ENCODE results near the gene XIRP2.
"Not testable (repeated sequence)": the region's sequence is repeated elsewhere in the genome, so short reads cannot be mapped to it uniquely, and the experiment has no call there.

The XIRP2 gene

DNA sequence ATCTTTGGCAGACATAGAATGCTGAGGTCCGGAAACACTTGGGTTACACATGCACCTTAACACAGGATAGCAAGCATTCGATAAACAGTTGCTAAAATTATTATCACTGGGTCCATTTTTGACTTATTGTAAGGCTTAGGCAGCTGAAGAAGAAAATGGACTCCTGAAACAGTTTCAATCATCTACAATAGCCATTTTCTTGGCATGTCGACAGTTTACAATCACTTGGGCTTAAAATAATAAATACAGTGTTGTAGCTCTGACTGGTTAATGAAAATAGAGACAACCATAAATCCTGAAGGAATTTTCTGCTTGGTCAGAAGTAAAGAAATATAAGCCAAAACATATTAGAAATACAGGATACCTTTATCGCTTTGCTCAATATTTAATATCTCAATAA, 169.2 kb downstream of the XIRP2 start:
- FAIRE-seq = no peak

DNA sequence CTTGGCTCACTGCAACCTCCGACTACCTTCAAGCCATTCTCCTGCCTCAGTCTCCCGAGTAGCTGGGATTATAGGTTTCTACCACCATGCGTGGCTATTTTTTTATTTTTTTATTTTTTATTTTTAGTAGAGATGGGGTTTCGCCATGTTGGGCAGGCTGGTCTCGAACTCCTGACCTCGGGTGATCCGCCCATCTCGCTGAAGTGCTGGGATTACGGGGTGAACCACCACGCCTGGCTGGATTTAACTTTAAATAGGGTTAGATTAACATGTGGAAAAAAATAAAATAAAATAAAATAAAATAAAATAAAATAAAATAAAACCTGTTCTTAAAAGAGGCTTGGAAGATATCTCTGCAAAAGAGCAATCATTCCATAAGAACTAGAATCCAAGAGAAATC, 170.9 kb downstream of the XIRP2 start:
- no peak for FAIRE-seq

DNA sequence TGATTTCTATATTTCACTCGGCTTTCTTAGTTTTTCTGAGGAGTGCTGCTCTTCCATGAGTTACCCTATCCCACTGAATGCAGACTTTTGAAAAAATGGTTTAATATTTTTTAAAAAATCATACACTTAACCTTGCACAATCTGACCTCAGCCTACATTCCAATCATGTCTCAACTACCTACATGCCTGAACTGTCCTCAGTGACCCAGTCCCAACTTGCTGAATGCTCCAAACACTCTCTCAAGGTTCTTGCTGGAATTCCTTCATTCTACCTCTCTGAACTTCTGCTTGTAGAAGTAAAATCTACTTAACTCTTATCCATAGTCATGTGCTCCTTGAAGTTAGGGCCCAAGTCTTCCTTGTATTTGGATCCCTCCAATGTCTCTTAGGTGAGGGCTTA, 181.6 kb downstream of the XIRP2 start:
- no peak for FAIRE-seq

DNA sequence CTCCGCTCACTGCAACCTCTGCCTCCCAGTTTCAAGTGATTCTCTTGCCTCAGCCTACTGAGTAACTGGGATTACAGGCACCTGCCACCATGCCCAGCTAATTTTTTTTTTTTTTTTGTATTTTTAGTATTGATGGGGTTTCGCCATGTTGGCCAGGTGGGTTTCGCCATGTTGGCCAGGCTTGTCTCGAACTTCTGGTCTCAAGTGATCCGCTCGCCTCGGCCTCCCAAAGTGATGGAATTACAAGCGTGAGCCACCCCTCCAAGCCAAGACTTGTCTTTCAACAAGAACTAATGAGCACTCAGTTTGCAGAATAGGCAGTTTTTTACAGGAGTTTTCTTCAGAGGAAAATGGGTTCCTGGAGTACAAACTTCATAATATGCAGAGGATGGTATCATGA, 187.4 kb downstream of the XIRP2 start:
- FAIRE-seq = not testable (repeated sequence)

DNA sequence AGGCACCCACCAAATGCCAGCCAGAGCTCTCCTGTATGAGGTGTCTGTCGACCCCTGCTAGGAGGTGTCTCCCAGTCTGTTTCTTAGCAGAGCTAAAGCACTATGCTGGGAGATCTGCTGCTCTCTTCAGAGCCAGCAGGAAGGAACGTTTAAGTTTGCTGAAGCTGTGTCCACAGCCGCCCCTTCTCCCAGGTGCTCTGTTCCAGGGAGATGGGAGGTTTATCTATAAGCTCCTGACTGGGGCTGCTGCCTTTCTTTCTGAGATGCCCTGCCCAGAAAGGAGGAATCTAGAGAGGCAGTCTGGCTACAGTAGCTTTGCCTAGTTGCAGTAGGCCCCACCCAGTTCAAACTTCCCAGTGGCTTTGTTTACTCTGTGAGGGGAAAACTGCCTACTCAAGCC, 210.7 kb downstream of the XIRP2 start:
- FAIRE-seq = not testable (repeated sequence)

DNA sequence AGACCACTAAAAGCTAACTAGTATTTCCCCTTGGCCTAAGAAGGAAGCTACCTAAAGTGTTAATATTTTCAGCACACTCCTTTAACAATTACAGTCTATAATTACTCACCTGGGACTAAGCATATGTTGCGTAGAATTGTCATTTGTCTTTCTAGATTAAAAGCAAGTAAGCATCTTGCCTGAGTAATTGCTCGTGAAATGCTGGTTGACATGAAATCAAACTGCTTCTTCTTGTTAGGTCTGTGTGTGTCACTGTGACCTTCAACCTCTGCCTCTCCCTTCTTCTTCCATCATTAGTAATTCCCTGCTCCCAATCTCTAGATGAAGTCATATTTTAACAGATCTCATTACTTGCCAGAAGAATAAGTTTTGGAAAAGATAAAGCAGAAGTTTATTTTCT, 212.2 kb downstream of the XIRP2 start:
- no peak for FAIRE-seq

DNA sequence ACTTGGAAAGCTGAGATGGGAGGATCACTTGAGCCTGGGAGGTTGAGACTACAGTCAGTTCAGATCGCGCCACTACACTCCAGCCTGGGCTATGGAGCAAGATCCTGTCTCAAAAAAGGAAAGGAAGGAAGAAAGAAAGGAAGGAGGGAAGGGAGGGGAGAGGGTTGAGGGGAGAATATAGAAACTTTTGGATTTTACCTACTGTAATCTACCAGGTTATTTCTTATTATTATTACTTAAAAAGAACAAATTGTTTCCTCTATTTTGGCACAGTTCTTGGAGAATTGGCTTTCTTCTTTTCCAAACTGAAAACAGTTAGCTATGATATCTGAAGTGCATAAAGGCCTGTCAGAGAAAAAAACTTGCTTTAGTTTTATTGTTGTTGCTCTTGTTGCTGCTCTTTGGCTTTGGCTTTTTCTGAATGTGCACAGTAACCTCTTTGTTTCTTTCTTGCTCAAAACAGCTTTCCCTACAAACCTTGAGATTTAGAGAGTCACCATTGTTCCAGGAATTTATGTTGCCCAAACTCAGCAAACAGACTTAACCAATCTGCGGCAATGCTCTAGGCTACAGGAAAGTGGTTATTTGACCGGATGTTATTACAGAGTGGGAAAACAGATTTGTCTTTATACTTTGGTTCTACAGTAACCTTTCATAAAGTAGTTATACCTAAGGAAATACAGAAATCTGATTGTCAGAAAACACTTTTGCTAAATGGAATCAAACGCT, 214.9 kb downstream of the XIRP2 start:
- FAIRE-seq = no peak

DNA sequence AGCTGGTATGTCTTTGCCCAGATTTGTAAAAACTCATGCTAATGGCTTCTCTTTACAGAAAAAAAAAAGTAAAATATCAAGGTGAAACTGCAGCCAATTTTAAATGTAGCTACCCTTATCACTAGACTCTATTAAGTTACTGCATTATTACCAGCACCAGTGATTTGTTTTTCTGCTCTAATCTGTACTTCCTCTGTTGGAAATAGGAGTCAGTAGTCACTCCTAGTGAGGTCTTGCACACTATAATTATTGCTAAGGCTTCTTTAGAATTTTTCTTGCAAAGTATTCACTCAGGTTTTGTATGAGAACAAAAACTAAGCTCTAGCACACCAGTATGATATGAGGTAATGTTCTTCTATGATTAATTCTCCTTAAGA, 215.5 kb downstream of the XIRP2 start:
- no peak for FAIRE-seq

DNA sequence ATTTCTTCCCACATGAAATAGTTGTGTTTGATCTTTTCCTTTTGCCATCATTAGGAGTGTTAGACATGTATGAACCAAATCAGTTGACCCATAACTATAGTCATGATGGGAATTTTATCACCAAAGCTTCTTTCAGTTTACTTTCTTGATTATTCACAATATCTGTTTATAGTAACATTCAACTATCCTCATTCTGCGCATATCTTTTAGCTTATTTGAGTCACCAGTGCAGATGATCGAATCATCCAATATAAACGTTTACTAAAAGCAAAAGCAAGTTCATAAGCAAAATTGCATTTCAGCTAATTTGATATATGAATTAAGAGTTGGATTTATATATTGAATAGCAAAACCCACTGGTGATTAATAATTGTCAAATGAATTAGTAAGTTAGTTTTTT, 216.4 kb downstream of the XIRP2 start:
- no peak for FAIRE-seq

DNA sequence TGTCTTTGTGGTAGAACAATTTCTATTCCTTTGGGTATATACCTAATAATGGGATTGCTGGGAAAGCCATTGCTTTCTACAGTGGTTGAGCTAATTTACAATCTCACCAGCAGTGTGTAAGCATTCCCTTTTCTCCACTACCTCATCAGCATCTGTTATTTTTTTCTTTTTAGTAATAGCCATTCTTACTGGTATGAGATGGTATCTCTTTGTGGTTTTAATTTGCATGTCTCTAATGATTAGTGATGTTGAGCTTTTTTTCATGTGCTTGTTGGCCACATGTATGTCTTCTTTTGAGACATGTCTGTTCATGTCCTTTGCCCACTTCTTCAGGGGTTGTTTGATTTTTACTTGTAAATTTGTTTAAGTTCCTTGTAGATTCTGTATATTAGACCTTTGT, 221.4 kb downstream of the XIRP2 start:
- FAIRE-seq = not testable (repeated sequence)

DNA sequence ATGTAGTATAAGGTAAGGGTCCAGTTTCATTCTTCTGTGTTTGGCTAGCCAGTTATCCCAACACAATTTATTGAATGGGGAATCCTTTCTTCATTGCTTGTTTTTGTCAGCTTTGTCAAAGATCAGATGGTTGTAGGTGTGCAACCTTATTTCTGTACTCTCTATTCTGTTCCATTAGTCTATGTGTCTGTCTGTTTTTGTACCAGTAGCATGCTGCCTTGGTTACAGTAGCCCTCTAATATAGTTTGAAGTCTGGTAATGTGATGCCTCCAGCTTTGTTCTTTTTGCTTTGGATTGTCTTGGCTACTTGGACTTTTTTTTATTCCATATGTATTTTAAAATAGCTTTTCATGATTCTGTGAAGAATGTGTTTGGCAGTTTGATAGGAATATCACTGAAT, 222.1 kb downstream of the XIRP2 start:
- FAIRE-seq = no peak

DNA sequence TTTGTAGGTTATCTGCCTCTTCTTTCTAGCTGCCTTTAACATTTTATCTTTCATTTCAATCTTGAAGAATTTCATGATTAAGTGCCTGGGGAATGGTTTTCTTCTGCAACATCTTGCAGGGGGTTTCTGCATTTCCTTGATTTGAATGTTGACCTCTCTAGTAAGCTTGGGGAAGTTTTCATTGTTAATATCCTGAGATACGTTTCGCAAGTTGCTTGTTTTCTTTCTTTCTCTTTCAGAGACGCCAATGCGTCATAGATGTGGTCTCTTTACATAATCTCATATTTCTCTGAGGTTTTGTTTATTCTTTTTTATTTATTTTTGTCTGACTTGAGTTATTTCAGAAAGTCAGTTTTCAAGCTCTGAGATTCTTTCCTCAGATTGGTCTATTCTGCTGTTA, 225.7 kb downstream of the XIRP2 start:
- no peak for FAIRE-seq

DNA sequence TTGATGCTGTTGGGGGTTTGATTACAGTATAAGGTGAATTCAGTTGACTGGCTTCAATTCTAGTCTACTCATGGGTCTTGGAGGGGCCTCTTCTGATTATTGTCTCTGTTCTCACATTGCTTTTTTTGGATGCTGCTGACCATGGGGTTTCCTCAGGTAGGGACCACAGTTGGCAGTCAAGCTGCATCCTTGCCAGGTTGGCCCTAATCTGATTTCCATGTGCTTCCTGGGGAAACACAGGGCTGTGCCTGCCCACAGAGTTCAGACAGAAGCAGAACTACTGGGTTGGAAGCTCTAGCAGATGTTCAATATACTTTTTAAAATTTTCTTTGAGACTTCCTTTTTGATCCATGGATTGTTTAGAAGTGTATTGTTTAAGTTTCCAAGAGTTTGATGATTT, 227.3 kb downstream of the XIRP2 start:
- FAIRE-seq = no peak

DNA sequence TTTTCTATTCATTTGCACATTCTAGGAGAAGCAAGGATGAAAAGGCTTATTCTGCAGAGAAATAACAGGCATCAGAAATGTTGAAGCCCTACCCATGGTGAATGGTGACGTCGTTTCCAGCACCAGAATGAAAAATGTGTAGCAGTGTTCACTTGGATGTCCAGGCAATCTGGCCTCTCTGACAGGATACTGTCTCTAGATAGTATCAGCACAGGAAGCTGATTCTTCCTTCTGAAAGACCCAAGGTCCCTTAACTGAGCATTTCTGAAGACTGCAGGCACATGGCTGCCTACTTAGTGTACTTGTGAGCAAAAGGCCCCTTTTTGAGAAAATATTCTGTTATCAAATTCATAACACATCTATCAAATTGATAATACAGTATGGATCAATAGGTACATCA, 234.1 kb downstream of the XIRP2 start:
- no peak for FAIRE-seq

DNA sequence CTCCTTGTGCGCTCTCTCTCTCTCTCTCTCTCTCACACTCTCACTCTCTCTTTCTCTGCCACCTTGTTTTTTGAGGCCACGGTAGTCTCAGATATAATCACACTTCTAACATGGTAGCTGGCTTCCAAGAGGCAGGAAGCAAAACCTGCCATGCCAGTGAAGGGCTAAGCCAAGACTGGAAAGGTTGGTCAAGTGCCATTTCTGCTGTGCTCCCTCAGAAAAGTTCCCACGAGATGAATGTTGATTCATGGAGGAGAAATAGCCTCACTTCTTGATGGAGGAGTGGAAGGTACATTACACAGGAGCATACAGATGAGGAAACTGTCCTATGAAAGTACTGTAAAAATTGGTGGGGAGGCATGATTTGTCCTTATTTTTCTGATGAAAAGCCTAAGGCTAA, 237.9 kb downstream of the XIRP2 start:
- no peak for FAIRE-seq

DNA sequence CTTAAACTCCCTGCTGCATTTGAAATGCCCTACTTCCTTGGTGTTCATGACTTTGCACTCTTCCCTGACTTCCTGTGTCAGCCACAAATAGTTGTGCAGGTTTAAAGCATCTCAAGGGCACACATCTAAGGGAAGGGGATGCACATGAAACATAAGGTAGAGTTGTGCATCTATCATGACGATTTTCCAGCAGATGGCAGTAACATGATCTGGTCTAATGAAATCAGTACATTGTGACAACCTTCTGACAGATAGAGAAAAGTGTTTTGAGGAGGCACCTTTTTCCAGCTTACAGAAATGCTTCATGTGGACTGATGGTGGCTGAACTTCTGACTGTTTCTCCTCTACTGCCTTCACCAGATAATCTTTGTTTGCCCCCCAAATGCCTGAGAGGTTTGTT, 238.9 kb downstream of the XIRP2 start:
- FAIRE-seq = no peak

DNA sequence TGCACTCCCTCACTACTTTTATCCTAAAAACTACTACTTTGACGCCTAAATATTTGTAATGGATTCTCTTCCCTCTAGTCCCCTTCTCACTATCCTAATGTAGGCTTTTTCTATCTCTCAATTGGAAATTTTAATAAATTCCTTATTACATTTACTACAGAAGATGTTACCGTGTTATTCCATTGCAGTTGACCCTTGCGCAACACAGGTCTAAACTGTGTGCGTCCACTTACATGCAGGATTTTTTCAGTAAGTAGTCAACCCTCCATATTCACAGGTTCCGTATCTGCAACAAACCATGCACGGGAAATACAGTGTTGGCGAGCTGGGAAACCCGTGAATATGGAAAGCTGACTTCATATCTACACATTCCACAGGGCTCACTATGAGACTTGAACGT, 239.8 kb downstream of the XIRP2 start:
- no peak for FAIRE-seq

DNA sequence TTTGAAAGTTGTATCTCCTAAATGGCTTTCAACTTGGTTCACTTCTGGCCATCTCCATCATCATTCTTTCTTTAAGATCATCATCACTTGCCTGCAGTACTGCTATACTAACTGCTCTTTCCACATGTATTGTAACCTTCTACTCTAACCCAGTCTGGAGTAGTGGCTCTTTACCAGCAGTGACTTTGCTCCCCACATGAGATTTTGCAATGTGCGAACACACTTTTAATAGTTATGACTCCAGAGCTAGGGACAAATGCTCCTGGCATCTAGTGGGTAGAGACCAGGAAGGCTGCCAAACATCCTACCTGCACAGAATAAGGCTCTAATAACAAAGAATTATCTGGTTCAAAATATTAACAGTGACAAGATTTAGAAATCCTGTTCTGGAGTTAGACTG, 243.8 kb downstream of the XIRP2 start:
- FAIRE-seq = no peak

DNA sequence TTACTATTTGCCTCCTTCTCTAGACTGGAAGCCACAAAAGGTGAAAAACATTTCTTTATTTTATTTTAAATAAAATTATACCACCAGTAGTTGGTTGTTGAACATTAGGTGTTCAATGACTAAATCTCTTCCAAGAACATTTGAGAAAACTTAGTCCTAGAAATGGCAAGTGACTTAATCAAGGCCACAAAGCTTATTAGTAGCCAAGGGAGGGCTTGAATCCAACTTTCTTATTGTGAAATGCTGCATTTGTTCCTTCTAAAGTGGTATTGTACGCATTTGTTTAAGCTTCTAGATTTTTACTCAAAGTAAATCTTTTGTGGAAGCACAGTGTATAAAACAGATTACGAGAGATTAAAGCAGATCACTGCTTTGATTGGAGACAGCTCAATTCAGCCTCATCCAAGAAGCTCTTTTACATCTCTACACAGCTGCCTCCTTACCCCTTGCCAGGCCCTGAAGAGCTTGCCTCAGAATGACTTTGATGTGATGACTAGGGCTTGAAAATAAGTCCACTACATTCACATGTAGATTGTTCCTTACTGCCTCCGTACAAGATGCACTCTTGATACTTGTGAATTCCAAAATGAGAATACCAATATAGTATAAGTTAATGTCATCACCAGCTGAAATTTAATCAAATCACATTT, 244.8 kb downstream of the XIRP2 start:
- FAIRE-seq = no peak

DNA sequence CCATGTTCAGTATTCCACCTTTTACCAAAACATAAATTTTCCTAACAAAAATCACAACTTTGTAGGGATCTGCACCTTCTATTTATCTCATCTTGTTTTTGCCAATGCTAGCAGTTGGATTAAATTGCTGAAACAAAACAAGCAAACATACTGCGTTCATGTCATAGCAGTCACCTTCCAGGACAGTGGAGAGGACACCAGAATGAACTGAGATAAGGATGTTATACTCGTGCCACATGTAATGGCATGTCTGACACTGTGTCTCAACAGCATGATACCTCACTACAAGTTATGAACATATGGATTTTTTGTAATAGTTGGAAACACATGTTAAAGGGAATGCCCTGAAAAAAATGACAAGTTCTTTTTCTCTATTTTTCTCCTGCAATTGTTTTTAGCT, 245.3 kb downstream of the XIRP2 start:
- FAIRE-seq = no peak

DNA sequence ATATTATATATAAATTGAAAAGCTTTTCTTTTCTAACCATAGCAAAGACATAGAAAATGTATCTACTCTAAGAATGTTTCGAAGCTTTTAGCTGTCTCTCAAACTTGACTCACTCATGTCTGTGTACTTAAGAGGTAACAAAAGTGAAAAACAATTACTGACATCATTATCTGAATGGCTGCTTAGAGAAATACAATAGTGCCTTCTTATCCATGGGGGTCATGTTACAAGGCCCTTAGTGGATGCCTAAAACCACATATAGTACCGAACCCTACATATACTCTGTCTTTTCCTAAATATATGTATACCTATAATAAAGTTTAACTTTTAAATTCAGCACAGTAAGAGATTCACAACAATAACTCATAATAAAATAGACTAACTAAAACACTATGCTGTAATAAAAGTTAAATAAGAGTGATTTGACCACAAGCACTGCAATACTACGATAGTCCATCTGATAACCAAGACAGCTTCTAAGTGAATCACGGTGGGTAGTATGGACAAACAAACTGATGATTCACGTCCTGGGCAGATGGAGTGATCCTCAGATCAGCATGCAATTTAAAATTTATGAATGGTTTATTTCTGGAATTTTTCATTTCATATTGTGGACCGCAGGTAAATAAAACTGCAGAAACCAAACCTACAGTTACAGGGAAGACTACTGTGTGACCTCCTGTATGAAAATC, 246.2 kb downstream of the XIRP2 start:
- no peak for FAIRE-seq

DNA sequence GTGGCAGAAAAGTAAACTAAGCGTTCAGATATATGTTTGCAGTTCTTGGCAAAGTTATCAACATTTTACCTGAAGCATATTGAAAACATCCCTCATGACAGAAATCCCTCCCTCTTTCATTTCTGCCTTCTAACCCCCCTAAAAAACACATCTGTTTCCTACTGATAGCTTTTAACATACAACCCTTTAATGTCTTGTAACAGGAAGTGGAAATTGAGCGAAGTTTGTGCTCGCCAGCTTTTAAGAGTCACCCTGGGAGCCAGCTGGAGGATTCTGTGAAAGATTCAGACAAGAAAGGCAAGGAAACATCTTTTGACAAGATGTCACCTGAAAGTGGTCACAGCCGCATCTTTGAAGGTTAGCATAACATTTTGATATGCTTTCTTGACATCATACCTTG, 247.4 kb downstream of the XIRP2 start:
- no peak for FAIRE-seq

DNA sequence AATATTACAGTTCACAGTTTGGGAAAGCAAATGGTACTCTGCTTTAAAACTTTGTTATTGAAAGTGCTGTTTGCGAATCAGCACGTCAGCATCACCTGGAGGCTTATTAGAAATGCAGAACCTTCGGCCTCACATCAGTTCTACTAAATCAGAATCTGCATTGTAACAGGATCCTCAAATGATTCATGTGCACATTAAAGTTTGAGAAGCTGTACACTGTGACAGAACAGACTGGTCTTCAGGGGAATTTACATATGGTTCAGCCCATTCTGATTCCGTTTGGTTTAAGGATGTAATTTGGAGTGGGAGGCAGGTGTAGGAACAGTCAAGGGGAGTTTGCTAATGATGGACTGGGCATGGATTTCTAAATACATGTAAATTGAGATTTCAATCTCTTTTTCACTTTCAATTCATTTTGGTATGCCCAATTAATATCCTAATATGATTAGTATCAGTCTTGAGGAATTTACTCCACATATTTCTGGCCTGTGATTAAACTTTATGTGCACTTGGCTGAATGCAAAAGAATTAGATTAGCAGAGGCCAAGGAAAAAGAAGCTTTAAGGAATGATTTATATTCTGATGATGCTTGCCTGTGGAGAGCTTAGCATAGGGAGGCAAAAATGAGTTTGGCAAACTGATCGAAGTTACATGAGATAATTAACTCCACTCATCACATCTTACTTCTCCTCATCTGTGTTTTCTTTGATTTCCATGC, 248.8 kb downstream of the XIRP2 start:
- FAIRE-seq = no peak

DNA sequence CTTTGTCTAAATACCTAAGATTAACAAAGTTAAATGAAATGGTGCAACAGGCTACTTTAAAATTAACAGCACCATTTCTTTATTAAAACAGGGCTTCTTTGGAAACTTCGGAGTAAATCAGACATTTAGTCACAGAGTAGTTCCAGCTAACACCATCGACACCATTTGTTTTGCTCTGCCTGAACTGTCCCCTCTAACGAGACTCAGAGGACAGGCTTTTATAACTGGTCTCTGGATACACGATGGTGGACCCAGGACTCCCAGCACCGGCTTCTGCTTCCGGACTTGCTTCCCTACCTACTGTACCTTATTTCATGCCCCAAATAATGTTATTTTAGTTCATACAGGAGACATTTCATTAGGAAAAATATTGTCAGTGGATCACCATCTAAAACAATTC, 252.1 kb downstream of the XIRP2 start:
- FAIRE-seq = no peak

Data from endometrium (tissue), 2 donors.